M059J (cell line): ENCODE results near the gene CSRP2. TPM values are rescaled to one million over a fixed set of nuclear protein-coding genes. Genes with fewer than 3 reads are reported as not detected.

Source experiments
- DNase-seq: peaks from one replicate; pipeline ENCODE4 v3.0.0-alpha.2; 2012; ENCODE audit warnings: low read depth
- total RNA-seq: library from RNA; depleted of rRNA; stranded (reverse); fragments of >200 nt; shearing (Covaris generic); gene quantifications from 2 replicates; pipeline ENCODE4 v1.2.3, GENCODE V29; 2014; rRNA removed

The CSRP2 gene
- total RNA-seq, 1 experiment from 2014 or later, result 121 TPM

GRCh38 chr12:76863005-76863670, 15.7 kb downstream of the CSRP2 start:
- peak; percentile 61 for DNase-seq

DNA sequence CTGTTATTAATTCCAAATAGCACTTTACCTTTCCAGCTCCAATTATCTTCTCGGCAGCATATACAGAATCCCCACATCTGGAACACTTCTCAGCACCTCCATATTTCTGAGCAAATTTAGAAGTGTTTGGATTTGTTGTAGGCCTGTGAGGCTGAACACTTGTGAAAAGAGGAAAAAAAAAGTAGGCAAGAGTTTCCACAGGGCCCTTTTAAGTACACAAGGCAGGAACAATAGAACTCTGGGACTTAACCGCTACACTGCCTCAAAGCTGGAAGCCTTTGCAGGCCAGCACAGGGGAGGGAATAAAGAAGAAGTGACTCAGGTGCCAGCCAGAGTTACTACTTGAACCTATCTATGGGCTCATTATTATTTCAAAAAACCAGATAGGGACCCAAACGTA, 18.6 kb downstream of the CSRP2 start:
- DNase-seq, result no peak

- no peak for DNase-seq
These were observed 19.2 kb downstream of the CSRP2 start for GRCh38 chr12:76859611-76860010.

- DNase-seq, result no peak
These were observed 22.7 kb downstream of the CSRP2 start for GRCh38 chr12:76856018-76856644.

DNA sequence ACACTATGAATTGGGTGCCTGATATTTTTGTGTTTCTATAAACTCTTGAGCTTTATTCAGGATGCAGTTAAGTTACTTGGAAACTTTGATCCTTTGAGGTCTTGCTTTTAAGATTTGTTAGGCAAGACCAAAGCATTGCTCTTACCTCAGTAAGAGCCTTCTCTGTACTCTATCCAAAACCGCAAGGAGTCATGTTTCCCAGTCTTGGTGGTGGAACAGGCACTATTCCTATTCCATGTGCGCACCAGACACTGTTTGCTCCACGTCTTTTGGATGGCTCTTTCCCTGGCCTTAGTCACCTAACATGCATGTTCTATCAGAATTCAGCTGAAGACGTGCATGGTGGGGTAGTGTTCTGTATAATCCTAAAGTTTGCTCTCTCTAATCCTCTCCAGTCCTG, 23.5 kb downstream of the CSRP2 start:
- DNase-seq, result no peak

DNA sequence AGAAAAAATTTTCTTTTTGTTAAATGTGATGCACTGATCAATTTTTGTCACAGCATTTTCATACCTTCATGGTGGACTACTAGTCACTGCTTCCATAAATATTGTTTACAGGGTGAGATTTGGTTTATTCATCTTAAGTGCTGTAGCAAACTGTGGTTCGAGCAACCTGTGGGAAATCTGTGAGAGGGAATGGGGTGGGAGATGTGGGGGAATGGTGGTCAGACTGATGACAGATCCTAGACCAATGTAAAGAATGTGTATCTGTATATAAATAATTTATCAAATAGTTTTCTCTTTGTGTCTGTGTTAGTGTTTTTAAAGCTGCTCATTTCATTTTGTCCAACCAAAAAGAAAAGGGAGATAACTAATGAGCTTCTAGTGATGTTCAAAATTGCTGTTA, 26.7 kb downstream of the CSRP2 start:
- no peak for DNase-seq

DNA sequence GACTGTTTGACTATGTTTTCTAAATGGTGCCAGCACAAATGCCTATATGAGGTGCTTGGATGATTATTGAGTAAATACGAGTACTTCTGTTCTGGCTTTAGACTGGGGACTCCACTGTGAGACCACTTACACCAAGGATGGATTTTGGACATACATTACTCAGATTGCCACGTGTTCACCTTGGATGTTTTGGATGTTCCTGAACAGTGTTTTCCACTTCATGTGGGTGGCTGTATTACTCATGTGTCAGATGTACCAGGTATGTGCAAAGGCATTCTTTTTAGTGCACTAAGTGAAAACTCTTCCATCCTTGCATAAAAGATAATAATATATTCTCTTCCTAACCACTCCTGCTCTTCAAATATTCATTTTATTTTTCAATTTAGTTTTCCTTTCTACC, 30.7 kb downstream of the CSRP2 start:
- no peak for DNase-seq

- DNase-seq, result no peak
These were observed 31.6 kb downstream of the CSRP2 start for GRCh38 chr12:76847260-76847659.

DNA sequence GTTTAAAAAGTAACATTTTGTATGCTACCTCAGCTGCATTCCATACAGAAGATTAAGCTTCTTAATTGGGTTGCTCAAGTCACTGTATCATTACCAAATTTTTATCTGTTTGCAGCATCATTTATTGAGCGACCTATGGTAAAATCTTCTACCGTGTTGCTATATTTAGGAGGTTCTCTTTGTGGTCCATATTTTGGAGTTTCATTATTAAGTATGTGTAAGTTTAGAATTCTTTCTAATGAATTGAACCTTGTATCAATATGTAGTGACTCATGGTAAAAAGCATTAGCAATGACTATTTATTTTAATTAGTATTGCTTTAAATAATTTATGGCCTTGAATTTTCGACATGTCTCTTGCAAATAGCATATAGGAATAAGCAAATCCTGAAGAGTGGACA, 42.2 kb downstream of the CSRP2 start:
- no peak for DNase-seq

DNA sequence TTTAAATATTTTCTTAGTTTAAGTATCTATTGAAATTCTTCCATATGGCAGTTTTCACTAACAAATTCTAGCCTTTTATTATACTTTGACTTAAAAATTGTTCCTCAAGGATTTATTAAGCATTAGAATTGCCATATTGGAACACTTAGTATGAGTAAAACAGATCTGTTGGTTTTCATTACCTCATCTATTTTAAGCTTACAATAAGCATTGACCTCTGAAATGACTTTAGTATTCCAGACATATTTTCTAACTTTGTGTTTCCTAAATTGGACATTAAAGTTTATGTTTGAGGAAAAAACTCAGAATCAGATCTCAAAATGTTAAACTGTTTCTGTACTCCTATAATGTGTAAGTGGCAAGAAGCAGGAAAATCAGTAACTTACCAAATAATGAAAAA, 48.4 kb downstream of the CSRP2 start:
- DNase-seq, result no peak

DNA sequence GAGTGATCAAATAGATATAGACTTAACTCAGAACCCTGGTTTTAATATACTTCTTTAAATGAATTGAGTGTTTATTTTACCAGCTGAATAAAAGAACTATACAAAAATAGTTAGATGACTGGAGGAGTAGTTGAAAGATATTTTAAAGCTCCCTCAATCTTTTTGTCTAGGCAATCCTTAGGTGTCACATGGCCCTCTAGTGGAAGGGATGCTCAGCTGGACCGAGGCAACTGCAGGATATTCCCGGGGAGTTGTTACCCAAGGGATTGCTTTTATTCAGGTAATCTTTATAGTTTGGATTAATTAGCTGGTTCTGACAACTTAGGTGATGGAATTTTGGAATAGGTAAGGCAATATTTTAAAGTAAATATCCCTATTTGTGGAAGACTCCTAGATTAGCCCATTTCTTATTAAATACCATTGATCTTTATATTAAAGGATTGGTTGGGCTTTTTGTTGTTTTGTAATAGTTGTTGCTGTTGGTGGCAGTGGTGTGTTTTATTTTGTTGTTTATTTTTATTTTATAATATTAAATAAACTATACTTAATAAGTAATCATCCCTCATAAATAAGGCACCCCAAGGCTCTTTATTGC, 57.8 kb downstream of the CSRP2 start:
- peak; percentile 47 for DNase-seq

DNA sequence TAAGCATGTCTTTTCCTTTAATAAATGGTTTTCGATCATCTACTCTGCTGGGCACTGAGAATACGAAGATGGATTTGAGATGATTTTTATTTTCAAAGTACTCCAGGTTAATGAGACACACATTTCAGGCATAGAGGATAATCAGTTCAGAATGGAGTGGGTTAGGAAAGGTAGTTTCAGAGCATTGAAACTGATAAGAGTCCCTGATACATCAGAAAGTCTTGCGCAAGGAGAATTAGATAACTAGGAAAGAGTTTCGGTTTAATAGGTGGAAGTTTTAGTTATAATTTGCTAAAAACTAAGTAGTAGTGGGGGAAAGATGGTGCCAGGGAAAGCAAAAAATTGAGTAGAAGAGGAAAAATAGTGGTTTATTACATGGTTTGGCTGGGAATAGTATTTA, 64.8 kb downstream of the CSRP2 start:
- DNase-seq, result no peak

GRCh38 chr12:76813265-76813664, 65.6 kb downstream of the CSRP2 start:
- no peak for DNase-seq

DNA sequence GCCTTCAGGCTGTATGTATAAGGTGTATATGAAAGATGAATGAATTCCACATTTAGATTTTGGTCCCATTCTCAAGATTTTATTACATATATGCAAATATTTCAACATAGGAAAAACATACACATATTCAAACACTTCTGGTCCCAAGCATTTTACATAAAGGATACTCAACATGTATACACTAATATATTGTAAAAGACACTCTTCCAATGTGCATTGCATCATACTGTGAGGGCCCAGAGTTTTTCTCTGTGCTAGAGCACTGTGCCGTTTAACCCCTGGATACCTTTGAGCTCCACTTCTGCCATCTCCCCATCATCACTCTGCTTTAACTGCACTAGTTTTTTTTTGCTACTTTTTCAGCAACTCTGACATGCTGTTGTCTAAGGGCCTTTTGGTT, 66.8 kb downstream of the CSRP2 start:
- no peak for DNase-seq

DNA sequence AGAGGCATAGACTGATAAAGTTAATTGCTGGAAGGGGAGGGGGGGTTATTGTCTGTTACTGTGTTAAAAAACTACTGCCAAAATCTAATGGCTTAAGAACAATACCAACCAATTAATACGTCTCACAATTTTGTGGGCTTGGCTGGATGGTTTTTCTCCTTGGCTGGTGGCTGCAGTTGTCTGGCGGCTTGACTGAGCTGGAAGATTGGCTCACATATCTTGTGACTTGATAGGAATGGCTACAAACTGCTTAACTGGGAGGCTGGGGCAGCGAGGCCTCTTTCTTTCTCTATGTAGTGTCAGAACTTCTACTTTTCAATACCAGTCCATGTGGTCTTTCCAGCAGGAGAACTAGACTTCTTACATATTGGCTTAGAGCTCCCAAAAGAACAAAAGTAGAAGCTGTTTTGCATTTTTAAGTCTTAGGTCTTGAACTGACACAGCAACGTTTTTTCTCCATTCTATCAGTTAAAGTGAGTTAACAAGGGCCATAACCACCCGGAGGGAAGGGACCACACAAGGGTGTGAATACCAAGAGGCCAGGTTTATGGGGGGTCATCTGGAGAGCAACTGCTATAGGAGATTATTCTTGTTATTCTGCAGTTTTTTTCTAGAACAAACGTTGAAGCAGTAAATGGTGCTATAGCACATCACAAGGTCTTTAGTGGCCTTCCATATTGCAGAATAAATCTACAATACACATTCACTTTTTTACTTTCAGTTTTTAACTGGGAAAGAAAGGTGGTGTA, 68.0 kb downstream of the CSRP2 start:
- no peak for DNase-seq

Other genes with a start within 250 kb of the CSRP2 start
- 14.2 and 25.6 TPM in 2 replicates for gene ZDHHC17, start 114.9 kb downstream of the CSRP2 start, total RNA-seq
- gene E2F7, start 186.6 kb upstream of the CSRP2 start, total RNA-seq, result 27.4 and 36.7 TPM in 2 replicates